K562 (cell line): Measurements from ENCODE around the gene CAPN3.

Experiments
- ATF2 ChIP-seq: sonication (generic); formaldehyde crosslinking; IDR thresholded peaks from 2 replicates; pipeline ENCODE4 v1.8.1; 2022; ENCODE audit warnings: missing genetic modification reagents
- CTCF ChIP-seq, 3 experiments: IDR thresholded peaks in 2 of 3; conservative IDR thresholded peaks in 1 of 3; 2 replicates each; pipeline ENCODE4 v1.5.1; 2011 to 2012; ENCODE audit warnings: low read length in 3 of 3, mild to moderate bottlenecking in 3 of 3, control low read depth in 2 of 3, improper control_type of control experiment in 1 of 3, inconsistent platforms in 1 of 3, low read depth in 1 of 3, mixed read lengths in 1 of 3, moderate library complexity in 1 of 3; ENCODE audit not compliant: insufficient read depth in 2 of 3
- JUNB ChIP-seq: fragments of 450-650 bp; formaldehyde crosslinking; conservative IDR thresholded peaks from 2 replicates; pipeline ENCODE4 v1.4.0; 2020; ENCODE audit warnings: mild to moderate bottlenecking
- POLR2A ChIP-seq: fragments of 450-650 bp; conservative IDR thresholded peaks from 2 replicates; pipeline ENCODE4 v1.6.1; 2016
- RAD21 ChIP-seq, 2 experiments: fragments of 250-450 bp in 1 of 2; fragments of 450-650 bp in 1 of 2; sonication (Bioruptor Pico) in 1 of 2; formaldehyde crosslinking in 1 of 2; IDR thresholded peaks in 1 of 2; conservative IDR thresholded peaks in 1 of 2; 2 replicates each; pipeline versions ENCODE4 v1.4.0 to v1.8.0; 2020 to 2022; ENCODE audit warnings: mild to moderate bottlenecking in 2 of 2, moderate library complexity in 1 of 2
- SRF ChIP-seq, 2 experiments: fragments of 250-450, 450-650 bp in 1 of 2; sonication (Bioruptor Pico) in 1 of 2; sonication (generic) in 1 of 2; formaldehyde crosslinking; IDR thresholded peaks; 2 replicates each; pipeline versions ENCODE4 v1.5.0 to v1.5.1; 2020 to 2022; ENCODE audit warnings: mild to moderate bottlenecking in 1 of 2, missing genetic modification reagents in 1 of 2
- TAF1 ChIP-seq: IDR thresholded peaks from 2 replicates; pipeline ENCODE4 v1.6.1; 2011; ENCODE audit warnings: mild to moderate bottlenecking, low read length, moderate library complexity; ENCODE audit not compliant: insufficient read depth, control insufficient read depth, severe bottlenecking; ENCODE audit errors: extremely low read depth

GRCh38 chr15:42413920-42414319, 54.6 kb downstream of the CAPN3 start:
- TF ChIP-seq RAD21 (CRISPR knock-in tag; conservative IDR thresholded peaks at IDR 0.05 in 1 of 2, IDR thresholded peaks at IDR 0.05 in 1 of 2) (no peak), ATF2 (CRISPR knock-in tag) (no peak), TAF1 (no peak), JUNB (no peak), POLR2A (no peak), CTCF (IDR thresholded peaks at IDR 0.05 in 2 of 3, conservative IDR thresholded peaks at IDR 0.05 in 1 of 3; ENCODE audit: insufficient read depth in 2 of 3, low read depth in 1 of 3, low read length in 3 of 3) (no peak), SRF (CRISPR knock-in tag; IDR thresholded peaks at IDR 0.05) (no peak)
